Stimulated activated CD4-positive, alpha-beta T cell treated with anti-CD3 and anti-CD28 coated beads, Interleukin-1b, Interleukin-23, amount 100 ng/mL, for 48 hours (primary cell): ENCODE measurements around the gene MYADM.
A peak's percentile ranks its signal among the peaks of the same experiment; 100 is the strongest.

Experiments
- DNase-seq: peaks from one replicate; pipeline ENCODE4 v3.0.0-alpha.2; 2020

MYADM gene

GRCh38 chr19:53885036-53885435 lies 17.4 kb downstream of the MYADM start:
- no peak for DNase-seq

- no peak for DNase-seq
These were observed 24.8 kb downstream of the MYADM start for GRCh38 chr19:53892301-53892980.

GRCh38 chr19:53892981-53893325 lies 25.3 kb downstream of the MYADM start:
- DNase-seq, result no peak

- DNase-seq, result no peak
These were observed 27.0 kb downstream of the MYADM start for GRCh38 chr19:53894707-53895106.

- DNase-seq, result no peak
These were observed 29.0 kb downstream of the MYADM start for GRCh38 chr19:53896682-53897081.

GRCh38 chr19:53897459-53897858 lies 29.8 kb downstream of the MYADM start:
- DNase-seq, result no peak

- no peak for DNase-seq
These were observed 30.5 kb downstream of the MYADM start for GRCh38 chr19:53898166-53898565.

- no peak for DNase-seq
These were observed 31.1 kb downstream of the MYADM start for GRCh38 chr19:53898636-53899341.

GRCh38 chr19:53900191-53900860 lies 32.6 kb downstream of the MYADM start:
- DNase-seq, result no peak

GRCh38 chr19:53903055-53903680 lies 35.5 kb downstream of the MYADM start:
- DNase-seq, result no peak

- no peak for DNase-seq
These were observed 37.2 kb downstream of the MYADM start for GRCh38 chr19:53904909-53905308.

- no peak for DNase-seq
These were observed 38.1 kb downstream of the MYADM start for GRCh38 chr19:53905787-53906186.

- DNase-seq, result peak; percentile 57
These were observed 38.8 kb downstream of the MYADM start for GRCh38 chr19:53906211-53907192.

- no peak for DNase-seq
These were observed 39.5 kb downstream of the MYADM start for GRCh38 chr19:53907193-53907581.

GRCh38 chr19:53907690-53908089 lies 40.0 kb downstream of the MYADM start:
- no peak for DNase-seq

GRCh38 chr19:53908106-53908934 lies 40.6 kb downstream of the MYADM start:
- DNase-seq, result peak; percentile 63

GRCh38 chr19:53908935-53909415 lies 41.3 kb downstream of the MYADM start, which contains the start of gene CACNG7:
TSS of gene CACNG7 (plus strand) at chr19:53909278. CDS start at chr19:53912832, 3,554 bp downstream.
- no peak for DNase-seq

- no peak for DNase-seq
These were observed 41.9 kb downstream of the MYADM start for GRCh38 chr19:53909471-53910169.

GRCh38 chr19:53910170-53910518 lies 42.5 kb downstream of the MYADM start:
- DNase-seq, result no peak

GRCh38 chr19:53912653-53913052 lies 45.0 kb downstream of the MYADM start:
- DNase-seq, result peak; percentile 16

- DNase-seq, result no peak
These were observed 47.3 kb downstream of the MYADM start for GRCh38 chr19:53915000-53915399.
